ENCODE results near the gene BNC2.

BNC2 gene

DNA sequence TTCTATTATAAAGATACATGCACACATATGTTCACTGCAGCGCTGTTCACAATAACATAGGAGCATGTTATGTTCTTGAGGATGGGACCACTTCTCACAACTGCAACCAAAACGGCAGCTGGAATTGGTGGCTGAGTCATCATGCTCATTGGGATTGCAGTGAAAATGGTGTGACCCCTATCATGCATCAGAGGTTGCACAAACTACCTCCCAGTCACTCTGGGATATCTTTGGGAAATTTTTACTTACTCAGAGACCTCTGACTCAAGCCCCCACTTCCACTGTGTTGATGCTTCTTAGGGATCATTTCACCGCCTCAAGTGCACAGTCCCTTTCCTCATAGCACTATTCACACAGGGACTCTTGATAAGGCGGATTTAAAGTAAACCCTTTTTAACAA is 474.1 kb downstream of the BNC2 start:
- no peak for DNase-seq

DNA sequence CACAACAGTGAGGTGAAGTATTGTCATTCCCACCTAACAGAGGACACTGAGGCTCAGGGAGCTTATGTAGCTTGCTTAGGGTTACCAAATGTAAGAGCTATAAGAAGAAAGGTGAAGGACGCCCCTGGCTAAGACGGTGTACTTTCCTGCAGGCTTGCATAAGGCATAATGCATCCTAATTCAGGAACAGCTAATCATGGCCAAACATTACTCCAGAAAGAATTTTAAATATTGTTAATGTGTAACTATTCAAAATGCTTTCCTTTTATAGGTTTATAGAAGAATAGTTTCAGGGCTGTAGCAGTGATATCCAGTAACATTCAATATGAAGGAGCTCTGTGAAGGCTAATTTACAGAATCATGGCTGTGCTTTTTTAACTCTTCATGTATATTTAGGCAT is 479.1 kb downstream of the BNC2 start:
- no peak for DNase-seq

DNA sequence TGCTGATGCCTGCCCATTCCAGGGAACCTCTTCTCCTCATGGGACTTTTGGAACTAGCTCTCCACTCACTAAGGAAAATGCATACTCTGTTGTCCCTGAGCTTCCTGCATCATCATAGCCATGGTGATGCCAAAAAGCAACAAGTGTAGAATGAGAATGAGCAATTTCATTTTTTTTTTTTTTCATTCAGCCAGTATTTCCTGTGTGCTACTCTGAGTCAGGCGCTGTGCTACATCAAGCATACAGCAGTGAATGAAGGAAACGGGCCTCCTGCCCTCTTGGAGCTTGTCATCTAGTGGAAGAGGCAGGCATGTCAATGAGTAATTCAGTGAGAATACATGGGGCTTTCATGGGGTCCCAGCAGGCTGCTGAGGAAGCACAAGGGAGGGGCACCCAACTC is 483.1 kb downstream of the BNC2 start:
- no peak for DNase-seq

GRCh38 chr9:16386827-16387077 is 483.7 kb downstream of the BNC2 start:
- no peak for DNase-seq

GRCh38 chr9:16386007-16386826 is 484.3 kb downstream of the BNC2 start:
- no peak for DNase-seq

DNA sequence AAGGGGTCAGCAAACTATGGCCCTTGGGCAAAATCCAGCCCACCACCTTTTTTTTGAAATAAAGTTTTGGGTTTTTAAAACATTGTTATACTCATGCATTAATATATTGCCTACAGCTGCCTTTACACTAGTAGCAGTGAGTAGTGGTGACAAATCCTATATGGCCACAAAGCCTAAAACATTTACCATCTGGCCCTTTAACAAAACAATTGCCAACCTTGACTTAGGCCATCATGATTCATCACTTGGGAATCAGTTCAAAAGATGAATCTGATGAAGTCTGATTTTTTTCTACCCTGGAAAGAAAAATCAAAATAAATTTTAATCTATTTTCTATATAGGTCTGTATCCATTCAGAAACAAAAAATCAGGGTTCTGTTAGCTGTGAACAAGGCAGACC is 484.9 kb downstream of the BNC2 start:
- no peak for DNase-seq

GRCh38 chr9:16384993-16385392 is 485.5 kb downstream of the BNC2 start:
- no peak for DNase-seq

DNA sequence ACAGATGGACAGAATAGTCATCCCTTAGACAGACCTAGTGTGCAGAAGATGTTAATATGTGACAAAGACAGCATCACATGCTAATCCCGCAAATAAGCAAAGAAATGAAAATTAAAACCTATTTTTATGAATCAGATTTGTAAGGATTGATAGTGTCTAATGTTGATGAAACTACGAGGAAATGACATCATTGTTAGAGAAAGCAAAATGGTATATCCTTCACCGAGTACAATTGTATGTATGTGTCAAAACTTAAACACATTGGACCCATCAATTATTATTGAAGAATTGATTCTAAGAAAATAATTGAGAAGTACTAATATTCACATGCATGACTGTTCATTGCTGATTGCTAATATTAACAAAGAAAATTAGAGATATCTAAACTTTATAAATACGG is 493.2 kb downstream of the BNC2 start:
- DNase-seq, result no peak

GRCh38 chr9:16371306-16371705 is 499.2 kb downstream of the BNC2 start:
- DNase-seq, result peak; percentile 1

GRCh38 chr9:16370647-16371046 is 499.8 kb downstream of the BNC2 start:
- DNase-seq, result no peak

GRCh38 chr9:16369427-16369826 is 501.0 kb downstream of the BNC2 start:
- peak; percentile 11 for DNase-seq

GRCh38 chr9:16368237-16369087 is 502.0 kb downstream of the BNC2 start:
- no peak for DNase-seq

- no peak for DNase-seq
Measured at GRCh38 chr9:16367605-16368231, 502.8 kb downstream of the BNC2 start.

GRCh38 chr9:16364347-16364746 is 506.1 kb downstream of the BNC2 start:
- no peak for DNase-seq

- DNase-seq, result no peak
Measured at GRCh38 chr9:16363916-16364315, 506.6 kb downstream of the BNC2 start.

- no peak for DNase-seq
Measured at GRCh38 chr9:16363073-16363781, 507.2 kb downstream of the BNC2 start.

DNA sequence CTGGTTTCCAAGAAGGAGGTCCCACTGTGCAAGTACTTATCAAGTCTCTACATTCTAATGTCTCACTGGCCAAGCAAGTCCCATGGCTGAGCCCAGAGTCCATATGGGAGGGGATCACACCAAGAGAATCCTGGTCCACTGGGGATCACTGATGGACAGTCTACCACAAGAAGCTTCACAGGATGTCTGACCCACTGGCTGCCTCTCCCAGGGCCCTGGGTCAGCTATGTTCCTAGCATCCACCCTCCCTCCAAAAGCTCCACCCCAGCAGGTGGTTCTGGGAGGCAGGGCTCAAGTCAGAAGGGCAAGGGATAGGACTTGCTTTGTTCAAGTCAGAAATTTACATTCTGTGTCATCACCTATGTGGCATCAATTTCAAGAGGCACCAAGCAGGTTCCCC is 508.5 kb downstream of the BNC2 start:
- no peak for DNase-seq

DNA sequence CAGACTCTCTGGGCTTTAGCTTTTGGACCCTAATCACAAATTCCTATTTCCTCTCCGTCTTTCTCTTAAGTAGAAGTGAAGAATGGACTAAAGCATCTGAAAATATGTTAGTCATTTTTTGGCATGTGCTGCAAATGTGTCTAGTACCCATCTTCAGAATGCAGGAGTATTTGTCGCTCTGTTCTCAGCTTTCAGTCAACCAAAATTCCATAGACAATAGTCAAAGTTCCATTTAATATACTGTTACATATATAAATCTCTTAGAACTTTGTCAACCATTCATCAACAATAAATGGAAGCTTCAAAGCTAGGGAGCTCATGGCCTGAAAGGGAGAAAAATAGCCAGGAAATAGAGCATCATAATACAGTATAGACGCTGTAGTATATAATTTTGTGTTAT is 509.4 kb downstream of the BNC2 start:
- no peak for DNase-seq

DNA sequence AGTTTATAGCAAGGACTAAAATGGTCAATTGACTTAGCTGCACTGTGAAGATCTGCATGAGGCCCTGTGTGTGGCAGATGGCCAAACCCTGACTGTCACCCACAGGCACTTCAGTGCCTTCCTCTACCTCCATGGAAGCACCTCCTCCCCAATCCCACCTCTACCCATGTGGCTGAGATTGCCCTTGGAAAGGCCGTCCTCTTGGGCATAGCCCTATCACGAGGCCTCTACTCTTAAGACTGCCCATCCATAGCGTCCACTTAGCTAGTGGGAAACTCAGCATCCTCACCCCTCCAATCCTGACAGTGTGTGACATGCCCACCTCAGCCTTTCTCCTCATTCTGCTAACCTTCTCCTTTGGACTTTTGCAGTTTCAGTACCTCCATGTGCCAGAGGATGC is 510.2 kb downstream of the BNC2 start:
- DNase-seq, result no peak
